GM21381 (cell line): Measurements from ENCODE around the gene PLPPR5.
"Not testable (repeated sequence)": the region's sequence is repeated elsewhere in the genome, so short reads cannot be mapped to it uniquely, and the experiment has no call there.

Source experiments
- ATAC-seq: cut with Tn5 transposase; IDR thresholded peaks from one replicate; pipeline ENCODE4 v1.9.1; 2021; ENCODE audit warnings: mild to moderate bottlenecking, moderate library complexity; ENCODE audit not compliant: unreplicated experiment

The PLPPR5 gene, protein sequence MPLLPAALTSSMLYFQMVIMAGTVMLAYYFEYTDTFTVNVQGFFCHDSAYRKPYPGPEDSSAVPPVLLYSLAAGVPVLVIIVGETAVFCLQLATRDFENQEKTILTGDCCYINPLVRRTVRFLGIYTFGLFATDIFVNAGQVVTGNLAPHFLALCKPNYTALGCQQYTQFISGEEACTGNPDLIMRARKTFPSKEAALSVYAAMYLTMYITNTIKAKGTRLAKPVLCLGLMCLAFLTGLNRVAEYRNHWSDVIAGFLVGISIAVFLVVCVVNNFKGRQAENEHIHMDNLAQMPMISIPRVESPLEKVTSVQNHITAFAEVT

DNA sequence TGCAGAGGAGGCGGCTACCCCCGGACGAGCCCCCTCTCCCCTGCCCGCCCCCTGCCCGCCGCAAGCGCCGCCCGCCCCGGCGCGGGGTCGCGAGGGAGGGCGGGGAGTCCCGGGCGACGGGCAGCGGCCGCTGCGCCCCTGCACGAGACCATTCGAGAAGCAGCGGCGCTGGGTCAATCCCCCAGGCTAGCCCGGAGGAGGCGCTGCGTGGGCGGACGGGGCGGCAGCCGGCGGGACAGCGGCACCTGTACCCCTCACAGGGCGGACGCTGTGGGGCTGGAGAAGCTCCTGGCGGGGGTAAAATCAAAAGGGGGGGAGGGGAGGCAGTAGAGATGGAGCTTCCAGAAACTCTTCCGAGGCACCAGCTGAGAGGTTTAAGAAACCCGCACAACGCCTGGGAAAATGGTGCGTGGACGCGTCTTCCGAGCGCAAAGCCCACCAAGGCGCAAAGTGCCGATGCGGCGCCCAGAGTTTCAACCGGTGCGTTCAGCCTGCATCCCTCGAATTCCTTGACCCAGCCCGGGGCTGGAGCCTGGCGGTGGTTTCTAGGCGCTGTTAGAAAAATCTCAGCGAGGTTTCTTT is at the start of gene PLPPR5:
Gene PLPPR5 (minus strand): TSS at position 1 of the 582 bp plus-strand sequence. CDS start 190 bp downstream, outside the sequence.
- no peak for ATAC-seq

DNA sequence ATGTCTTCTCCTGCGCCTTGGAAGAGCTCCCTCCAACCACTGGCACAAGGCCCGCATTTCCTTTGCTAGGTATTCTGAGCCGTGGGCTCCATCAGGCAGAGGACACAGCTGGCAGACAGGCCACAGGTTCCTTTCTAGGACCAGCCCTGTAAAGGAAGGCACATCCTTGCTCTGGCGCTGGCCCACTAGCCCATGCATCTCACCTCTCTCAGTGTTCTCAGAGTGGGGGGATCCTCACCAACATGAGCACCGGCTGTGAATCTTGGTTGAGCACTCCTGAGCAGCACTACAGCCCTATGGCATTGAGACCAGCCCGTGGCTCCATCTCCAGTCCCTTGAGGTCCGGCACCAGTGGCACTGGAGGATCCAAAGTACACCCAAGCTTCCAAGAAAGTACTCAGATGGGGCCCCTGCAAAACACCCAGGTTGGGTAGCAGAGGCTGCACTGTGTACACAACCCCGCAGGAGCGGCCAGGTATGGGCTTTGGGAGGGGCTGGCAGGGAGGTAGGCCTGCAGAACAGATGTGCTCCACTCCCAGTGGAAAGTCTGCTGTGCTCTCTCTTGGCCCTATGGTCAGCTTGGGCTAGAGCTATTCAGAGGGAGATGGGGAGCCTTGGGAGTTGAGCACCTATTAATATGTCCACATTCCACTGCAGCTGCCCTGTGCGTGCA is 47.1 kb upstream of the PLPPR5 start:
- no peak for ATAC-seq

DNA sequence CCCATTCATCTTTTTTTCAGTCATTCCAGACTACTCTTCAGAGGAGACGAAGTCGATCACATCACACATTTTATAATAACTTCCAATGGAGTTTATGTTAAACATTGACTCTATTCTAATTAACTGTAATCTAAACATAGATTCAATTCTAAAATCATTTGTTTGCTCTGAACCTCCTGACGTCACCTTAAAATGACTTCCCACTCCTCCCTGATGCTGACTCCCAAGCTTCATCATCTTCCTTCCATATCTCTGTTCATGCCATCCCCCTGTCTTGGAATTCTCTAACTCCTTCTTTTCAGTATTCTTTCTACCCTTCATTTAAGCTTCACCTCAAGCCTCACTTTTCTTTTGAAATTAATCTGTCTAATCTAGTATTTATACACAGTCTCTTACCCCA is 45.1 kb upstream of the PLPPR5 start:
- no peak for ATAC-seq

DNA sequence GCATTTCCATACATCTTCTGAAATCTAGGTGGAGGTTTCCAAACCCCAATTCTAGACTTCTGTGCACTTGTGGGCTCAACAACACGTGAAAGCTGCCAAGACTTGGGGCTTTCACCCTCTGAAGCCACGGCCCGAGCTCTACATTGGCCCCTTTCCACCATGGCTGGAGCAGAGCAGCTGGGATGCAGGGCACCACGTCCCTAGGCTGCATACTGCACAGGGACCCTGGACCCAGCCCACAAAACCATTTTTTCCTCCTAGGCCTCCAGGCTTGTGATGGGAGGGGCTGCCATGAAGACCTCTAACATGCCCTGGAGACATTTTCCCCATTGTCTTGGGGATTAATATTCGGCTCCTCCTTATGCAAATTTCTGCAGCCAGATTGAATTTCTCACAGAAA is 32.1 kb upstream of the PLPPR5 start:
- not testable (repeated sequence) for ATAC-seq

DNA sequence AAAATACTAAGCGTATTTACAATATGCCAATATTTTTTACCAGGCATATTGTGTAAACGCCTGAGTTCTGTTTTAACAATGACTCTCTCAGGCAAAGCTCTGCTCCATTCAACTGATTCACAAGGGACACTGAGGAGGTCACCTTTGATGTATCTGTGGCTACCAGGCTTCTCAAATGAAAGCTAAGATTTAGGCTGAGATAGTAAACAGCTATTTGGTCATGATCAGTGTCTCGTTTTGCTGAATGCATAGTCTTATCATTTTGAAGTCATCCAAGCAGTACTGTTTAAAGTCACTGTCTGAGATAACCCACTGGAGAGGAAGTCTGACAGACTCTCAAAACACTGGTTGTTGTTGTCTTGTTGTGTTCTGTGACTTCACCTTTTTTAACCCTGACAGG is 13.7 kb upstream of the PLPPR5 start:
- ATAC-seq: no peak

DNA sequence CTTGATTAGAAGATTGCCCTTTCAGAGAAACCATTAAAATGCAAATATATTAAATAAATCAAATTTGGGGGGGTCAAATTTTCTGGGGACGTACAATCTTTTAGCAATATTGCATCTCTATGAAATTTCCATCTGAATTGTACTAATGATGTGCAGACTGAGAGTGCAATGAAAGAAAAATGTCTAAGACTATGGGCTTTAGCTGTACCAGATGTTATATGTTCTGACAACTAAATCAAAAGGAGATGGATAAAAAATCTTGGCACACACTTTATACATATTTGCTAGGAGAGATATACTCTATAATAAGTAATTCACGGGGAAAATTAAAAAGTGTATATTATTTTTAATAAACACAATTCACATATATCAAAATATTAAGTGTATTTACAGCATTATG is 13.0 kb upstream of the PLPPR5 start:
- ATAC-seq: no peak

DNA sequence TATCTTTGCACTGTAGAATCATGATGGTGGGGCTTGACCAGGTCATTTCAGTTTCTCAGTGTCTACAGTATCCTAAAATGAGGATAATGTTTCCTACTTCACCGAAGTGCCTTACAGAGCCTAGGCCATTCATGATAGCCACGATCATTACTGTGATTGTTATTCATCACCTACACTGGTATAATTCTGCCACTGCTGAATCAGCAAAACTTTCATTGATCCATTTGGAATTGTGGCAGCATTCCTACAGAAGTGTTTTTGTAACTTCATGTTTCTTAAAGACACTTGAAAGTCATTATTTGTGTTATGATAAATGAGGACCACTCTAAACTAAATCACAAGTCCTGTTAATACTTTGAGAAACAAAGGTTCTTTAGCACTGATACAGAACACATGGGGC is 6.0 kb upstream of the PLPPR5 start:
- no peak for ATAC-seq

DNA sequence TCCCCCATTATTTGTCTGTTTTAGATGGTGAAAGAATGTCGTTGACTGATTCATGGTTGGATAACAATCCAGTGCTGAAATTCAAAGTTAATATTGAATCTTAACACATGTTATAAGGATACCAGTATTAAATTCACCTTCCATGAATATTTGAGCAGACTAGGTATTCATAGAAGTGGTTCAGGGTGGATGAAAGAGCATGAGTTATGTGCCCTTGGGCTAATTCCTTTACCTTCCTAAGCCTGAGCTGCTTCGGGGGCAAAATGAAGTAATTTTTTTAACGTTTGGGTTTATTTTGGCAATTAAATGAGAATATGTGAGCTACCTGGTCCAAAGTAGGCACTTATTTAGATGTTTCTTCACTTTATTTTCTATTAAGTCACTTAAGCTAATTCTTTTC is 2.7 kb upstream of the PLPPR5 start:
- ATAC-seq: no peak

DNA sequence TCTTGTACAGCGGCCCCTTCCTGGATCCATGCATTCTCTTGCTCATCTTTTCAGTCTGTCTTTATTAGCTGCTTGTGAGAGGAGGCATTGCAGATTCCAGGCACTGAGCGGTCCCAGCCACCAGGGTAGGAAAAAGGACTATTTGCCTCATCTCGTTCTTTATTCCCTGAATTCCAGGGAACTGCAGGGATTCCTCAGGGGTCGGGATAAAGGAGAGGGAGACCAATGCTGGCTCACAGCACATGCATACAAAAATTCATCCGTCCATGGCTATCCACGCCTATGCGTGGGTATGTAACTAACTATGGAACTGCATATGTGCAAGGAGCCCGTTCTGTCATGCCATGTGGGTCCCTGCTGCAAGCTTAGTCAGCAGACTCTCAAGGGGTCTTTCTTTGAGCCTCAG is 879 bp upstream of the PLPPR5 start:
- ATAC-seq: no peak

DNA sequence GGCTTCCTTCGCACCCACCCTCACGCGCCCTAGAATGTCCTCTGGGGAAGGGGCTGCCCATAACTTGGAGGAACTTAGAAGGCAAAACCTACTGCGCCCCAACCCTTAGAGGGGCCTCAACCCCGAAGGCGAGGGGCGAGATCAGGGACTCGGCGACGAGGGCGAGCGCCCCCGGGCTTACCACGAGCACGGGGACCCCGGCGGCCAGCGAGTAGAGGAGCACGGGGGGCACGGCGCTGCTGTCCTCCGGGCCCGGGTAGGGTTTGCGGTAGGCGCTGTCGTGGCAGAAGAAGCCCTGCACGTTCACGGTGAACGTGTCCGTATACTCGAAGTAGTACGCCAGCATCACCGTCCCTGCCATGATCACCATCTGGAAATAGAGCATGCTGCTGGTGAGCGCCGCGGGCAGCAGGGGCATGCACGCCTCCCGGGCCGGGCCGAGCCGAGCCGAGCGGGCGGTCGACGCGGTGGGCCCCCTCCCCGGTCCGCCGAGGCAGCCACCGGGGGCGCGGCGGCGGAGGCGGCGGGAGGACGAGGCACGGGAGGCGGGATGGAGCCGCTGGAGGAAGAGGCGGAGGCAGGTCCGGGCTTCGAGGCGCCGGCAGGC is 304 bp downstream of the PLPPR5 start:
- no peak for ATAC-seq

DNA sequence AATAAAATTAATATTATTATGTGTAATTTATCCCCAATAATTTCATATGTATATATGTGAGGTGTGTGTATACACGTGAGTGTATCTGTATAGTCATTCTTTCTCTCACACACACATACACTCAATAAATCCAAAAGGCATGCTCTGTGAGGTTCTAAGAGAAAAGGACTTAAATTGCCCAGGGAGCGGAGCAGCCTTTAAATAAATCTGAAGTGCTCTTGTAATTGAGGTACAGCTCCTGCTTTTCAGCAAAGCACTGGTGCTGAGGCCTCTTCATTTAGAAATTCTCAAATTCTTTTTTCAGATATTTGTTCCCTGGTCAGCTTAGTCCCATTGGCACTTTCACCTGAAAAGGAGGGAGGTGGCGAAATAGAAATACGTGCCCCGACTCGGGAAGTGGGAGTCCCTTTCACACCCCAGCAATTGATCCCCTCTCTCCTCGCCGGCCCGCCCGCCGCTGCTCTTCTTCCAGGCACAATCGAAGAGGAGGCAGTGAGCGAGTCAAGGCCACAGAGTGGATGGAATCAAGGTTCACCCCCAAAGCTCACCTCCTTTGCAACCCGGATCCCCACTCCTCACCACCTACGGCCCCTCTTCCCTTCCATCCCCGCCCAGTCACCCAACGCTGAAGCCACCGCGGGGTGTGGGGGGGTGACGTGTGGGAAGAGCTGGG is 944 bp downstream of the PLPPR5 start:
- ATAC-seq: no peak

DNA sequence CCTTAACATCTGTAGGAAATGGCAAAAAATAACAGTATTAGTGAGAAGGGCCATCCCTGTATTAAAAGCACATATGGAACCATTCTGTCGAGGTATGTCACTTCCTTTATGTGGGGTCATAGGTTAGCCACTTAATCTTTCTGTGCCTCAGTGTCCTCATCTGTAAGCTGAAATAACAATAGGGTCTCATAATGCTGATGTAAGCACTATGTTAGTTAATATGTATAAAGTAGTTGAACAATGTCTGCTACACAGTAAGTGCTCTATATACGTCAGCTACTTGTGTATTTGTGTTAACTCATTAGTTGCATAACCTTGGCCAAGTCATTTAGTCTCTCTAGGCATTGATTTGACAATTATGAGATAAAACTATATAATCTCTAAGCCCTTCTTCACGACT is 11.8 kb downstream of the PLPPR5 start:
- no peak for ATAC-seq

DNA sequence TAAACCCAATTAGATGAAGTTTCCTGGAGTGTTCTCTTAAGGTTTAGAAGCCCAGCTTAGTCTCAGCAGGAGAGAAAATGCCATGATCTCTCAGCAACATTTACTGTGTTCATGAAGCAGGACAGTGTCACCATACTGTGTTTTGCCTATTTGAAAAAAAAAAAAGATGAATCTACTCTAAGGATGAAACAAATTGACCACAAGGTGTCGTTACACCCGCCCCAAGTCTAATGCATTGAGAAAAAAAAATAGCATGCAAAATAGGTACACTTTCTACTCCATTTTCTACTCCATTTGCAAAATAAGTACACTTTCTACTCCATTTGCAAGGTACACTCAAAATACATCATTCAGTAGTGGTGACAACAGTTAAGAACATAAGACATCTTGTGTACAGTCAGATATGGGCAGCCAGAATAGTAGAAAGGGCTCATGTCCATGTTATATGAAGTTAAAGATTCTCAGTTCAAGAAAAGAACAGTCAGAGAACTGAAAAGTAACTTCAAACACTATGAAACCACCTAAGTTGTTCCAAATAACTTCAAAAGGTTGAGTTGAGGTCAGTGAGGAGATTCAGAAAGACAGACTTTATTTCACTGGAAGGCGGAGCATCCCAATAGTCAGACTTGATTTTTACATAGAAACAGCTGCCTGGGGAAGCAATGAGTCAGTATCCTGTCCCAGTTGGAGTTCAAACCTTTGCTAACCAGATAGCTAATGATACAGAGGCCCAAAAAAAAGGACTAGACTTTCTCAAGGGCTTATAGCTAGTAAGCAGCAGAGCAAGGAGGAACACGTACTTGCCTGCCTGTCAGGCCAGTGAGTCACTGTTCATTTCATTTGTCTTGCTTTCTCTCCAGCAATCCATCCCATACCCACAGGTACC is 13.3 kb downstream of the PLPPR5 start:
- ATAC-seq: no peak

DNA sequence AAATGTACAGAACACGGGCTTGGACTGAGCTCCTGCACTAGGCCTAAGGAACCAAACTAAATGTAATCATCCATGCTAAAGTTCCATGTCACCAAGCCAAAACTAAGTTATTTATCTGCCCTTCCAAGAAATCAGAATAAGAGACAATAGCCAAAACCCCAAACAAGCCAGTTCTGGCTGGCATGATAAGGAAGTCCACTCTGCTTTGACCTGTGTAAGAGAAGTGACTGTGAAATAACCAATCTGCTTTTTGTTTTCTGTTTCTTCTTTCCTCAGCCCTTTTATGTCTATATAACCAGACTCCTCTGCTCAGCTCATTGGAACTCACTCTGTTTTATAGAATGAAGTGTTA is 15.1 kb downstream of the PLPPR5 start:
- ATAC-seq: no peak

DNA sequence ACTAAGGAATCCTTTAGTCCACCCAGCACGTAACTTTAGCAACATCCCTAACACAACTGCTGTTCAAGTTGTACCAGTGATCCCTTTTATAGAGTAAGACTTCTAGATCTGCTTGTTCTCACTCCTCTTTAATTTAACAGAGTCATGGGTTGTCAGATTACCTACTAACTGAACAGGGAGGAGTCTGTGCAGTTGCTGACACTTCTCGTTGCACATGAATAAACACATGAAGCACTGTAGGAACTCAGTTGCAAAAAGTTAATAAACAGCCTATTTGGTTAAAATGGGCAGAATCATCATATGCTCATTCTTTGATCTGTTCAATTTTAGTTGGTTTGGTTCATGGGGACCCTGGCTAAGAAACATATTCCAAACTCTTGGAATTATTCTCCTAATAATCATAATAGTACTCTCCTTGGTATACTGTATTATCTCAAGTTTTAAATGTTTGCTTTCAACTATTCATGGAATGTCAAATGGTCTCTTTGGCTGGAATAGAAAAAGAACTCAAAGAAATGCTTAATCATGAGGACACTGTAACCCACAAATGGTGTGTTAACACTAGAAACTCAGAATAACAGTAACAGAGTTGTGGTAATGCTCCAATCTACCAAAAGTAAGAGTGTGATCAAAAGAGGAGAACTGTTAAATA is 15.6 kb downstream of the PLPPR5 start:
- ATAC-seq: no peak

DNA sequence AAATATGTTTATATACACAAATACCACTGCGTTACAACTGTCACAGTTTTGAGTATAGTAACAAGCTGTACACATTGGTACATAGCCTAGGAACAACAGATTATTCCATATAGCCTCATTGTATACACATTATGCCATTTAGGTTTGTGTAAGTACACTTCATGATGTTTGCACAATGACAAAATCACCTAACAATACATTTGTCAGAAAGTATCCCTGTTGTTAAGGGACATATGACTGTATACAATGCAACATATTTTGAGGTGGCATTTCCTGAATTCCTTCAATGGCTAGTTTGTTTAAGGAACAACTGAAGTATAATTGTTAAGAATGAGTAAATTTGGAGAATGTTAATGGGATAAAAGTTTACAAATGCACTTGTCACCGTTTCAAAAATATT is 19.0 kb downstream of the PLPPR5 start:
- ATAC-seq: no peak

DNA sequence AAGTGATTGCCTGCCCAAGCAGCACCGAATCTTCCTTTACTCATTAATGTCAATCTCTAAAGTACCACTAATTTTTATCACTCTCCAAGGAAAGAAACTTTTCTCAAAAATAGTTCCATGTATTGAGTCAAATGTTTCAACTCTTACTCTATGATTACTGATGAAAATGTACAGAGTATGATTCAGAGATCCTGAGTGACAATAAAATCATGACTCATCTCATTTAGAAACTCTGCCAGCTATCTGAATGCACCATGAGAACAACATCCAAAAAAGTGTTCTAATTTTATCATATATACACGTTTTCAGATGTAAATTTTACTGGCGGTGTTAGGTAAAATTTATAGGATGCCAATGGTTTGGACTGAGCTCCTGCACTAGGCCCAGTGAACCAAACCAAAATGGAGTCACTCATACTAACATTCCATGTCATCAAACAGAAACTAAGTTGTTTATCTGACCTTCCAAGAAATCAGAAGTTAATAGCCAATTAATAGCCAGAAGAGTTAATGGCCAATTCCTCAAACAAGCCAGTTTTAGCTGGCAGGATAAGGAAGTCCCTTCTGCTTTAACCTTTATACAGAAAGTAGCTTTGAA is 22.6 kb downstream of the PLPPR5 start:
- ATAC-seq: no peak

DNA sequence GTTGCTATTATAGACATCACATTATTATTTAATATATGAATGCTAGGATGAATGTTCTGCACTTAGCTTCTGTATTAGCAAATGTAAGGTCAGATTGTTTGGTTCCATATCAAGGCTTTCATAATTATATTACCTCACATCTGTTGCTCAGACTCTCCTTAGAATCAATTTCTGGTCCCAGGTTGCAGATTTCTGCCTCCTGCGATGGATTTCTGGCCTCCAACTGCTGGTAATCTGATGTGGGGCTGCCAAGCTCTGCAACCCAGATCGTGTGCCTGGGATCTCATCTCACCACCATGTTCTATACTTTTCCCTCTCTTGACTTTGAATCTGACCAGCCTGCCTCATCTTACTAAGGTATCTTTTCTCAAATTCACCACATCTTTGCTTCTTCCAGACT is 25.2 kb downstream of the PLPPR5 start:
- ATAC-seq: no peak

DNA sequence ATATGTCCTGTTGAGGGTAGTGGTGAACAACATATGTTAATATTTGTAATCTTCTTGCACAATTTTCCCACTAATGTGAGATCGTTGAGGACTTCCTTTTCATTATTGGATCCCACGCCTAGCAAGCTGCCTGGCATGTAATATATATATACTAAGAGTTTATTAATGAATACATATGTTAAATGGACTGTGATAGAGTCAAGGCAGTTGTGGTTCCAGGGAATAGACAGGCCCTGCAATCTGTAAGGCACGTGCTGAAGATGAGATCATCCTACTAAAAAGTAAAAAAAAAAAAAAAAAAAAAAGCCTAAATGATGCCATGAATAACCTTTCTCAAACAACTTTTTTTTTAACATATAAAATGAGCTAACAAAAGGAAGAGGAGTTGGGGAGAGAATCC is 28.9 kb downstream of the PLPPR5 start:
- no peak for ATAC-seq

DNA sequence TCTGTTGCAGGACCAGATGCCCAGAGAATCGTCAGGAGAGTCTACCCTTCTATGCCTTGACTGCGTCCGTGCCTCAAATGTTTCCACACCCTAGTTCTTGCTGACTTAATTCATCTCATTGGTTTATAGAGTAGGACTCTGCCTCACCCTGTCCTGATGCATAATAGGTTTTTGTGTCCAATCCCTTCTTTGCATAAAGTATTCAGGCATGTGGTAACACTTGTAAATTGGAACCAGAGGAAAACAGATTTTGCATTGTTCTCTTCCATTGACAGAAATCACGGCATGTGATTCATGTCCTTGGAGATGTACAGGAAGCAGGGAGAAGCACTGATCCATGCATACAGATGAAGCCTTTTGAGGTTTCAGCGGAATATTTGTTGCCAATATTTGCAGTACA is 29.5 kb downstream of the PLPPR5 start:
- no peak for ATAC-seq
